Tibial nerve (tissue), 4 donors: ENCODE results near the gene MAP1LC3B2.

Source experiments
- CTCF ChIP-seq, 5 experiments: fragments of 200-600 bp in 3 of 5; fragments of 450-650 bp in 2 of 5; sonication (generic) in 3 of 5; IDR thresholded peaks; one replicate each; pipeline ENCODE4 v1.5.1; 2016 to 2019; ENCODE audit warnings: antibody characterized with exemption in 5 of 5, mild to moderate bottlenecking in 3 of 5, moderate library complexity in 2 of 5
- EP300 ChIP-seq, 2 donors: sonication (generic); formaldehyde crosslinking; IDR thresholded peaks; one replicate each; pipeline ENCODE4 v1.6.1; 2017; ENCODE audit warnings: antibody characterized with exemption in 2 of 2, mild to moderate bottlenecking in 1 of 2
- POLR2A ChIP-seq, 2 donors: fragments of 450-650 bp; IDR thresholded peaks; one replicate each; pipeline ENCODE4 v1.6.1; 2017; ENCODE audit warnings: antibody characterized with exemption in 2 of 2, mild to moderate bottlenecking in 2 of 2, moderate library complexity in 2 of 2

GRCh38 chr12:116616536-116617248 lies 57.5 kb downstream of the MAP1LC3B2 start:
- TF ChIP-seq CTCF (IDR thresholded peaks at IDR 0.05) (no peak), EP300 (IDR thresholded peaks at IDR 0.05) (no peak), POLR2A (IDR thresholded peaks at IDR 0.05) (no peak)
